B cell (primary cell): ENCODE data around the gene ARRB1. TPM values are rescaled to one million over a fixed set of nuclear protein-coding genes. Genes with fewer than 3 reads are reported as not detected.

Experiments
- ATAC-seq: fragments of 200-7000 bp; cut with Tn5 transposase; one replicate; pipeline ENCODE4 v1.10.0; 2021; ENCODE audit warnings: low read depth, mild to moderate bottlenecking, moderate number of reproducible peaks, moderate library complexity
- CTCF ChIA-PET: fragments of 350-600 bp; sonication (Branson Sonifier 250); formaldehyde crosslinking; loops from one replicate; lab custom pipeline; 2021; ENCODE audit warnings: antibody characterized with exemption, inconsistent platforms; lab: Charles Lee
- POLR2A ChIA-PET: fragments of 350-600 bp; sonication (Branson Sonifier 250); formaldehyde crosslinking; loops from one replicate; lab custom pipeline; 2021; ENCODE audit warnings: antibody characterized with exemption; lab: Charles Lee
- DNase-seq: peaks from one replicate; pipeline ENCODE4 v3.0.0; 2013
- H2AFZ ChIP-seq: 2 replicates; pipeline ENCODE4 v1.6.1; 2012; ENCODE audit warnings: mild to moderate bottlenecking, low read depth, low read length; ENCODE audit not compliant: insufficient read depth, poor library complexity, severe bottlenecking
- H3K27ac ChIP-seq, 2 donors: 1 replicate in 1 of 2; 2 replicates in 1 of 2; pipeline ENCODE4 v1.5.1; 2012 to 2013; ENCODE audit warnings: low read length in 2 of 2, mild to moderate bottlenecking in 2 of 2, moderate library complexity in 1 of 2
- H3K27me3 ChIP-seq, 4 experiments: fragments of 200-600 bp in 1 of 4; sonication (generic) in 1 of 4; replicated peaks in 1 of 4; 1 replicate in 2 of 4; 2 replicates in 2 of 4; pipeline versions ENCODE4 v1.6.1 to v1.7.0; 2013 to 2016; ENCODE audit warnings: low read length in 3 of 4, mild to moderate bottlenecking in 2 of 4, mixed read lengths in 1 of 4, moderate library complexity in 1 of 4; ENCODE audit not compliant: insufficient read depth in 4 of 4, control insufficient read depth in 3 of 4; ENCODE audit errors: control extremely low read depth in 1 of 4
- H3K36me3 ChIP-seq, 2 experiments: replicated peaks in 1 of 2; 1 replicate in 1 of 2; 2 replicates in 1 of 2; pipeline versions ENCODE4 v1.6.1 to v1.7.1; 2013; ENCODE audit warnings: low read length in 1 of 2; ENCODE audit not compliant: insufficient read depth in 2 of 2, control insufficient read depth in 1 of 2; ENCODE audit errors: control extremely low read depth in 1 of 2, extremely low read depth in 1 of 2
- H3K4me1 ChIP-seq, 2 donors: fragments of 200-600 bp in 1 of 2; sonication (generic) in 1 of 2; 1 replicate in 1 of 2; 2 replicates in 1 of 2; pipeline versions ENCODE4 v1.5.1 to v1.6.1; 2013 to 2017; ENCODE audit warnings: low read length in 2 of 2; ENCODE audit not compliant: control insufficient read depth in 2 of 2, insufficient read depth in 2 of 2
- H3K4me2 ChIP-seq: replicated peaks from 2 replicates; pipeline ENCODE3; 2012; ENCODE audit warnings: mild to moderate bottlenecking, low read depth, low read length; ENCODE audit not compliant: poor library complexity, severe bottlenecking
- H3K4me3 ChIP-seq, 5 experiments: fragments of 200-600 bp in 1 of 5; sonication (generic) in 1 of 5; 1 replicate in 3 of 5; 2 replicates in 2 of 5; pipeline versions ENCODE4 v1.5.1 to v1.7.0; 2011 to 2016; ENCODE audit warnings: low read length in 4 of 5, mild to moderate bottlenecking in 4 of 5, low read depth in 2 of 5, control low read depth in 1 of 5, moderate library complexity in 1 of 5; ENCODE audit not compliant: insufficient read depth in 1 of 5; ENCODE audit errors: control extremely low read depth in 1 of 5, extremely low read depth in 1 of 5
- H3K79me2 ChIP-seq: fragments of 200-600 bp; sonication (generic); one replicate; pipeline ENCODE4 v1.6.0; 2016; ENCODE audit warnings: low read length; ENCODE audit not compliant: control insufficient read depth, insufficient read depth
- H3K9ac ChIP-seq: fragments of 200-600 bp; sonication (generic); 2 replicates; pipeline ENCODE4 v1.6.1; 2017; ENCODE audit warnings: mild to moderate bottlenecking, low read length, moderate library complexity
- H3K9me3 ChIP-seq, 3 donors: one replicate each; pipeline versions ENCODE4 v1.6.1 to v1.7.1; 2013; ENCODE audit warnings: low read length in 2 of 3; ENCODE audit not compliant: control insufficient read depth in 2 of 3, insufficient read depth in 1 of 3; ENCODE audit errors: control extremely low read depth in 1 of 3
- H4K20me1 ChIP-seq: 2 replicates; pipeline ENCODE4 v1.6.0; 2012; ENCODE audit warnings: mild to moderate bottlenecking, low read length; ENCODE audit not compliant: insufficient read depth, control insufficient read depth, poor library complexity, severe bottlenecking
- H3K27ac Mint-ChIP-seq: one replicate; pipeline ENCODE4 v1.8.0; 2021; ENCODE audit warnings: mixed read lengths
- H3K27me3 Mint-ChIP-seq: one replicate; pipeline ENCODE4 v1.8.0; 2021; ENCODE audit warnings: mixed read lengths
- H3K4me1 Mint-ChIP-seq: one replicate; pipeline ENCODE4 v1.8.0; 2021; ENCODE audit warnings: mixed read lengths
- H3K4me3 Mint-ChIP-seq: one replicate; pipeline ENCODE4 v1.8.0; 2021; ENCODE audit warnings: mixed read lengths
- H3K9me3 Mint-ChIP-seq: one replicate; pipeline ENCODE4 v1.8.0; 2022; ENCODE audit warnings: mixed read lengths; ENCODE audit not compliant: insufficient read depth
- EZH2 ChIP-seq: IDR thresholded peaks from 2 replicates; pipeline ENCODE4 v1.6.1; 2012; ENCODE audit warnings: borderline replicate concordance, low read depth, mild to moderate bottlenecking, moderate library complexity, low read length; ENCODE audit not compliant: insufficient read depth, poor library complexity, severe bottlenecking
- WGBS: methylation state at CpG from one replicate; pipeline ENCODE4 v1.1.5; 2013; ENCODE audit warnings: missing lambda C conversion rate; ENCODE audit not compliant: insufficient coverage; 5-methylcytosine and 5-hydroxymethylcytosine counted together
- intact Hi-C: fragments of 100-400 bp; cut with micrococcal nuclease; formaldehyde crosslinking; loops from one replicate; pipeline ENCODE4 v1.10.0; 2022
- polyA plus RNA-seq: library from polyadenylated mRNA; depleted of rRNA; stranded (reverse); fragments of >200 nt; gene quantifications from 2 replicates; pipeline ENCODE4 v1.2.3, GENCODE V29; 2012
- total RNA-seq, 2 donors: library from RNA; stranded (reverse); fragments of 120-200 nt in 1 of 2; gene quantifications; 1 replicate in 1 of 2; 2 replicates in 1 of 2; pipeline versions ENCODE4 v1.2.3 to v1.2.4, GENCODE V29; 2013 to 2022
- TF ChIP-seq, protein P1 (sequence below): fragments of 200-600 bp; IDR thresholded peaks from one replicate; pipeline ENCODE4 v1.8.0; 2022; ENCODE audit warnings: antibody characterized with exemption, mild to moderate bottlenecking

ARRB1 gene
- total and polyA plus RNA-seq, 2 donors (not counting 1 experiment from before 2014, with no cell fraction given) = 1.0 to 1.9 TPM

DNA sequence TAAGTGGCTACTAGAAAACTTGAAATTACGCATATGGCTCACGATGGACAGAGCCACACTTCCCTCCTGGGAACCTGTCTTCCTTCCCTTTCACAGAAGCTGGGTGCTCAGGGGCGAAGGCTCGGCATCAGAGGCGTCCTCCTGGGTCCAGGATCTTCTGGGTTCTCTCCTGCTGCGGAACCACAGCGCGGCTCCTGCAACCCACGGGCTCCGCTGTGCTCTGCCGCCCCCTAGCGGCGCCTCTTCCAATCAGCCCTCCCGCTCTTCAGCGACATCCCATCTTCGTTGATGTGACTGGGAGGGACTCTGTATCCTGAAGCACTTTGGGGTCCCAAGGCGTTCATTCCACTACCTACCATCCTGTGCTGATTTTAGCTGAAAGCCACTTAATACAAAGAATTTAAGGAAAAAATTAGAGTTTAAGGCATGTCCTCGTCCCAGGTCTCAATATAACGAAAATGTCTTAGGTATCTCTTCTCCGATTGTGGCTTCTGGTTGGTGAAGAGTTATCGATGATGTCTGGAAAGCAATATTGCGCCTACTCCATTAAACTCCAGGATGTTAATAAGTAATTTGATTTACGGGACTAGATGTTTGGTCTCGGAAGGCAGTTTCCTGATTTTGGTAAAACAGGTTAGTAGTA, 33.1 kb upstream of the ARRB1 start:
- POLR2A ChIA-PET = no interaction called here
- TF ChIP-seq, protein P1, sequence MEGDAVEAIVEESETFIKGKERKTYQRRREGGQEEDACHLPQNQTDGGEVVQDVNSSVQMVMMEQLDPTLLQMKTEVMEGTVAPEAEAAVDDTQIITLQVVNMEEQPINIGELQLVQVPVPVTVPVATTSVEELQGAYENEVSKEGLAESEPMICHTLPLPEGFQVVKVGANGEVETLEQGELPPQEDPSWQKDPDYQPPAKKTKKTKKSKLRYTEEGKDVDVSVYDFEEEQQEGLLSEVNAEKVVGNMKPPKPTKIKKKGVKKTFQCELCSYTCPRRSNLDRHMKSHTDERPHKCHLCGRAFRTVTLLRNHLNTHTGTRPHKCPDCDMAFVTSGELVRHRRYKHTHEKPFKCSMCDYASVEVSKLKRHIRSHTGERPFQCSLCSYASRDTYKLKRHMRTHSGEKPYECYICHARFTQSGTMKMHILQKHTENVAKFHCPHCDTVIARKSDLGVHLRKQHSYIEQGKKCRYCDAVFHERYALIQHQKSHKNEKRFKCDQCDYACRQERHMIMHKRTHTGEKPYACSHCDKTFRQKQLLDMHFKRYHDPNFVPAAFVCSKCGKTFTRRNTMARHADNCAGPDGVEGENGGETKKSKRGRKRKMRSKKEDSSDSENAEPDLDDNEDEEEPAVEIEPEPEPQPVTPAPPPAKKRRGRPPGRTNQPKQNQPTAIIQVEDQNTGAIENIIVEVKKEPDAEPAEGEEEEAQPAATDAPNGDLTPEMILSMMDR = peak; percentile 98
- TF ChIP-seq EZH2 = no peak
- no peaks in the 10 kb centered on the region for H3K9me3 Mint-ChIP-seq
- H3K27ac Mint-ChIP-seq = no peak overlapping the region
- H3K4me1 ChIP-seq = peaks cover 4 to 6% of the 10 kb centered on the region in 2 donors
- H4K20me1 ChIP-seq = no peaks in the 10 kb centered on the region
- H3K4me2 ChIP-seq = peak overlapping the region; percentile 18
- intact Hi-C loops = loop anchor here (1.0 to 5.0 kb wide), 2 partner anchors 56 to 242 kb away; no protein-coding TSS in a partner anchor
- H3K4me3 ChIP-seq = no peak overlapping the region
- no peaks in the 10 kb centered on the region for H3K79me2 ChIP-seq
- H3K4me3 Mint-ChIP-seq = no peak overlapping the region
- whole genome bisulfite sequencing = 0% methylated on average over 6 of the region's 24 CpGs
- H3K27me3 ChIP-seq = peaks cover 0 to 10% (median 2%) of the 10 kb centered on the region in 4 experiments
- no peaks in the 10 kb centered on the region for H3K36me3 ChIP-seq
- peak; percentile 67 for ATAC-seq
- H3K27ac ChIP-seq = no peak overlapping the region
- peak; percentile 86 for DNase-seq
- peak overlapping the region; percentile 23 for H2AFZ ChIP-seq
- H3K9me3 ChIP-seq = no peaks in the 10 kb centered on the region
- H3K9ac ChIP-seq = no peak overlapping the region
- H3K4me1 Mint-ChIP-seq = peaks cover 2% of the 10 kb centered on the region
- peaks cover 6% of the 10 kb centered on the region for H3K27me3 Mint-ChIP-seq
- CTCF ChIA-PET = interaction anchor here (0.7 to 13.7 kb wide), 25 partner anchors 8 to 375 kb away, joined by 3 to 347 read pairs (median 3); partner anchors contain the start of gene GDPD5

DNA sequence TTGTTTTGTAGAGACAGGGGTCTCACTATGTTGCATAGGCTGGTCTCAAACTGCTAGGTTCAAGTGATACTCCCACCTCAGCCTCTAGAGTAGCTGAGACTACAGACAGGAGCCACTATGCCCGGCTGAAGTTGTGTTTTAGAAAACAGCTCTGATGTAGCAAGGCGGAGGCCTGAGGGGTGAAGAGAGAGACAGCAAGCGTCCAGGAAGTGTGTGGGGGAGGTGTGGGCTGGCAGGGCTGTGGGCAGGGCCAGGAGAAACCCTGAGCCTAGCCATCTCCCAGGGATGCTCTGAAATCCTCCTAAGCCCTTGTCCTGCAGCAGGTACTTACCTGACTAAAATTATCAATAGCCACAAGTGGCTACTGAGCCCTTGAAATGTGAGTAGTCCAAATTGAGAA, 31.8 kb upstream of the ARRB1 start:
- no peak overlapping the region for H3K4me3 Mint-ChIP-seq
- CTCF ChIA-PET = interaction anchor here (1.2 to 13.7 kb wide), 6 partner anchors 11 to 148 kb away, joined by 4 to 347 read pairs (median 11); no protein-coding TSS in a partner anchor
- WGBS = 40% methylated on average over 3 of the region's 3 CpGs
- H3K27me3 Mint-ChIP-seq = peaks cover 6% of the 10 kb centered on the region
- no peak overlapping the region for H3K27ac Mint-ChIP-seq
- no peak overlapping the region for H3K9ac ChIP-seq
- ATAC-seq (no peak), DNase-seq (no peak)
- H3K9me3 ChIP-seq = no peaks in the 10 kb centered on the region
- no peaks in the 10 kb centered on the region for H3K9me3 Mint-ChIP-seq
- no peak overlapping the region for H2AFZ ChIP-seq
- no peaks in the 10 kb centered on the region for H3K79me2 ChIP-seq
- H4K20me1 ChIP-seq = no peaks in the 10 kb centered on the region
- intact Hi-C loops = loop anchor here (5.0 kb wide), 1 partner anchor 241 kb away; no protein-coding TSS in a partner anchor
- TF ChIP-seq, protein P1 = no peak
- TF ChIP-seq EZH2 = no peak
- peaks cover 0 to 2% of the 10 kb centered on the region in 2 donors for H3K4me1 ChIP-seq
- POLR2A ChIA-PET = no interaction called here
- no peak overlapping the region for H3K4me3 ChIP-seq
- no peaks in the 10 kb centered on the region for H3K36me3 ChIP-seq
- no peak overlapping the region for H3K4me2 ChIP-seq
- no peak overlapping the region for H3K27ac ChIP-seq
- H3K4me1 Mint-ChIP-seq = peaks cover 2% of the 10 kb centered on the region
- H3K27me3 ChIP-seq = peaks cover 0 to 3% (median 1%) of the 10 kb centered on the region in 4 experiments
